Subcutaneous abdominal adipose tissue (tissue), 5 donors: ENCODE results near the gene CRNKL1.

ENCODE experiments used
- H3K27ac ChIP-seq: one replicate; pipeline ENCODE4 v1.7.0; 2013; ENCODE audit warnings: low read depth, mild to moderate bottlenecking, inconsistent platforms, low read length, moderate library complexity
- H3K27me3 ChIP-seq, 5 donors: one replicate each; pipeline ENCODE4 v1.7.0; 2013; ENCODE audit warnings: low read length in 5 of 5, inconsistent platforms in 1 of 5; ENCODE audit not compliant: control insufficient read depth in 5 of 5, insufficient read depth in 4 of 5
- H3K36me3 ChIP-seq, 5 donors: one replicate each; pipeline ENCODE4 v1.7.0; 2013; ENCODE audit warnings: low read length in 5 of 5; ENCODE audit not compliant: control insufficient read depth in 5 of 5, insufficient read depth in 5 of 5
- H3K4me1 ChIP-seq, 5 donors: one replicate each; pipeline ENCODE4 v1.7.0; 2013; ENCODE audit warnings: low read length in 5 of 5, mild to moderate bottlenecking in 3 of 5, moderate library complexity in 1 of 5; ENCODE audit not compliant: control insufficient read depth in 5 of 5, insufficient read depth in 5 of 5
- H3K4me3 ChIP-seq, 5 donors: one replicate each; pipeline ENCODE4 v1.7.0; 2013; ENCODE audit warnings: low read length in 5 of 5, low read depth in 1 of 5
- H3K9ac ChIP-seq, 5 donors: one replicate each; pipeline ENCODE4 v1.7.0; 2013; ENCODE audit warnings: low read length in 5 of 5, mild to moderate bottlenecking in 4 of 5, moderate library complexity in 3 of 5
- H3K9me3 ChIP-seq, 5 donors: one replicate each; pipeline ENCODE4 v1.7.0; 2013; ENCODE audit warnings: low read length in 5 of 5; ENCODE audit not compliant: control insufficient read depth in 5 of 5
- donor health status: healthy.
- donor health status: healthy.
- donor health status: healthy.
- donor health status: healthy.
- donor health status: healthy.

Gene CRNKL1

DNA sequence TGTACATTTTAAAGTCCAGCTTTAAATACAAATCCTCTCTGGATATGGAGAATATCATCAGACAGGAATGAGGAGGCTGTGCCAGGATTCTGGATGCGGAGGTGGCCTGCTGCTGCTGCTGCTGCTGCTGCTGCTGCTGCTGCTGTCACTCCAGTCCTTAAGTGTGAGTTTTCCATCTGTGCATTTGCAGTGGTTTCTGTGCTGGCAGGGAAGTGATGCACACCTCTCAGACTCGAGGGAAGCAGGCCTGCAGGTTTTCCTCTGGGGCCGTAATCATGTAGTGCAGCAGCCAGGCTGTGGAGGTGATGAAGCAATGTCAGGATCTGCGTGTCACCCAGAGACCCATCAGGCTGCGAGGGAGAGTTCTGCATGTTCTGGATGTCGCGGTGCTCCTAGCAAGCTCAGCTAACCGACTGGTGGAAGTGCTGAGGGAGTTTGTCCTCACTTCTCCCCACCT, 32.1 kb upstream of the CRNKL1 start:
- H3K27me3 ChIP-seq, result peaks cover 0 to 7% (median 3%) of the 10 kb centered on the region in 5 donors
- H3K36me3 ChIP-seq, result no peaks in the 10 kb centered on the region
- peaks cover 0 to 10% (median 5%) of the 10 kb centered on the region in 5 donors for H3K4me1 ChIP-seq
- H3K9ac ChIP-seq, result no peak overlapping the region
- H3K27ac ChIP-seq, result no peak overlapping the region
- no peaks in the 10 kb centered on the region for H3K9me3 ChIP-seq
- H3K4me3 ChIP-seq, result no peak overlapping the region

DNA sequence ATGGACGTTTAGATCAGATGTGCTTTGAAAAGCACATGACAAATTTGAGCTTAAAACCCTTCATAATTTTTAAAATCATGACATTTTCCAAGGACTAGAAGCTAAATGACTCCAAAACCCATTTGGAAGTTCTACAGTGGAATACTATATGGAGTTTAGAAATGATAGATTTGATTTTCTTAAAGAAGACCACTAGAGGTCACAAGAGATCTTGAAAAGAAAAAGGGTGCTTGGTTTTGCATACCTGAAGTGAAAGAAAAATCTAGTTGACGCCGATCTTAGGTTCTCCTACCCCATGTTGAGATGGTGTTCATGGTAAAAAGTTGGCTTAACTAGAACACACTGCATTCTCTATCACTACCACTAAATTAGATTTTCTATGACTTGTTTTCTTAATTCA, 31.5 kb upstream of the CRNKL1 start:
- Histone ChIP-seq H3K9ac (no peak overlapping the region), H3K9me3 (no peaks in the 10 kb centered on the region), H3K4me1 (peaks cover 0 to 5% (median 2%) of the 10 kb centered on the region in 5 donors), H3K4me3 (no peak overlapping the region), H3K27me3 (peaks cover 0 to 7% (median 3%) of the 10 kb centered on the region in 5 donors), H3K27ac (no peak overlapping the region), H3K36me3 (no peaks in the 10 kb centered on the region)

DNA sequence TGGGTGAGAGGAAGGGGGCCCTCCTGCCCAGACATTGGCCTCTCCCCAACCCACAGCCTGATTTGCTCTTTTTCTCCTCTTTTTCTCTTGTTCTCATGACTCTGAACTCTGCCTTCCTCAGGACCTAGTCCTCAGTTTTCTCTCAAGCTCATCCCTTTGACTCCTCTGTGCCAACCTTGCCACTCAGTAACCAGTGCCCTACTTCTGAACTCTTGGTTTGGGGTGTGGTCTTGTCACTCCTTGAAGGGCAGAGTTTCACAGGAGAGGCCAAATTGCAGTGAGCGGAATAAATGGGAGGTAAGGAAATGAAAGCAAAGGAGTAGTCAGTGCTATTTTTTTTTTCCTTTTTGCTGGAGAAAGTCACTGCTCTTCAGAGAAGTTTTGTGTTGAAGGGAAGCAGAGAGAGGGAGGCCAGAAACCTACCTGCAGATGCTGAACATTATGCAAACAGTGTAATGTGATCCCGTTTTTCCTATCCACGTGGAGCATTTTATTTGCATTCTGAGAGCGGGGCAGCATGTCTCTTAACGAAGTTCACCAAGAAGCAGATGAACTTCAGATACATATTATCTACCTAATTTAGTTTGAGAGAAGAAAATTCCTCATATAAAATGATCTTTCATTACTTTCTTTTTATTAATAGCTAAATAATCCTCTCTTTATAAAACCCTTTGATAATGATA, 27.0 kb upstream of the CRNKL1 start:
- H3K36me3 ChIP-seq, result no peaks in the 10 kb centered on the region
- H3K27ac ChIP-seq, result no peak overlapping the region
- H3K4me1 ChIP-seq, result peaks cover 0 to 2% (median 0%) of the 10 kb centered on the region in 5 donors
- no peaks in the 10 kb centered on the region for H3K9me3 ChIP-seq
- H3K9ac ChIP-seq, result no peak overlapping the region
- H3K27me3 ChIP-seq, result peaks cover 0 to 15% (median 6%) of the 10 kb centered on the region in 5 donors
- no peak overlapping the region for H3K4me3 ChIP-seq

DNA sequence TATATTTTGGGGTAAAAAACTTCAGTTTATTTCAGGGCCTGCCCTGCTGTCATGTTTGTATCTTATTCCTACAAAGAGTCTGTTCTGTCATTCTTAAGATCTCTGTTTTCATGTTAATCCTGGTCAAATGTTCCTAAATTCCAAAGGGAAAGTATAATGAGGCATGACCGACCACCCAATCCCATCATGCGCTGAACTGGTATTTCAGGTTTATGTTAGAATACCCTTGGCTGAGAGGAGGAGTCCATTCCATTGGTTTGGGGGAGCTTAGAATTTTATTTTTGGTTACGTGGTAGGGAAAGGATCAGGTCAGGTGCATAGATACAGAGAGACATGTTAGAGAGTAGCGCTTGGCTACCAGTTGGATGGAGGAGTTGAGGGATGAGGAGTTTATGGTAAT, 25.8 kb upstream of the CRNKL1 start:
- H3K27me3 ChIP-seq, result peaks cover 0 to 15% (median 7%) of the 10 kb centered on the region in 5 donors

DNA sequence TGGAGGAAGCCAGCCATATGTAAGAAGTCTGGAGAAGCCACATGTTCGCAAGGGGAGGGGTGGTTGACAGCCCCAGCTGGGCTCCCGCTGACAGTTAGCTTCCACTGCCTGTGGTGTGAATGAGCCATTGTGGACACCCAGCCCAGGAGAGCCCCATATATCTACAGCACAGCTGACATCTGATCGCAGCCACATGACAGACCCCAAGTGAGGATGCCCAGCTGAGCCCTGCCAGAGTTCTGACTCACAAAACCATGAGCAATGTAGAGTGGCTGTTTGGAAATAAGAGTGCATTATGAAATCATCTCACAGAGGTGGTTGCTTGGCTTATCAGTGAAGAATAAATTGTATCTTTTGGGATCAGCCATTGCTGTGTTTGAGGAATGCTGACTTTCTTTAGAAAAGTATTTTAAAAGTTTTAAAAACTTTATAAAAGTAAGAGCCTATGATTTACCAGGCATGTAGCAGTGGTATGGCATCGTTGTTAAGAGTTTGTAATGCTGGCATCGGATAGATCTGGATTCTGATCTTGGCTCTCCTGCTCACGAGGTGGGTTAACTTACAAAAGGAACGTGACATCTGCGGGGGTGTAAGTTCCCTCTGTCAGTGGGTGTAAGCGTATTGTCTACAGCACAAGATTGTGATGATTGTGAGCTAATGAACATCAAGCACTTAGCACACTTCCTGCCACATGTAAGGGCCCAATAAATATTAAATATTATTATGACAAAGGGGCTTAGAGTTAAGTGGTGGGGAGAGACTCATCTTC, 24.2 kb upstream of the CRNKL1 start:
- Histone ChIP-seq H3K36me3 (no peaks in the 10 kb centered on the region), H3K9ac (no peak overlapping the region), H3K4me3 (no peak overlapping the region), H3K4me1 (no peaks in the 10 kb centered on the region), H3K27ac (no peak overlapping the region), H3K27me3 (peaks cover 0 to 9% (median 5%) of the 10 kb centered on the region in 5 donors), H3K9me3 (no peaks in the 10 kb centered on the region)

More for the DNA sequence above, 25.8 kb upstream of the CRNKL1 start:
- Histone ChIP-seq H3K9me3 (no peaks in the 10 kb centered on the region), H3K4me3 (no peak overlapping the region), H3K27ac (no peak overlapping the region), H3K9ac (no peak overlapping the region), H3K4me1 (no peaks in the 10 kb centered on the region), H3K36me3 (no peaks in the 10 kb centered on the region)

DNA sequence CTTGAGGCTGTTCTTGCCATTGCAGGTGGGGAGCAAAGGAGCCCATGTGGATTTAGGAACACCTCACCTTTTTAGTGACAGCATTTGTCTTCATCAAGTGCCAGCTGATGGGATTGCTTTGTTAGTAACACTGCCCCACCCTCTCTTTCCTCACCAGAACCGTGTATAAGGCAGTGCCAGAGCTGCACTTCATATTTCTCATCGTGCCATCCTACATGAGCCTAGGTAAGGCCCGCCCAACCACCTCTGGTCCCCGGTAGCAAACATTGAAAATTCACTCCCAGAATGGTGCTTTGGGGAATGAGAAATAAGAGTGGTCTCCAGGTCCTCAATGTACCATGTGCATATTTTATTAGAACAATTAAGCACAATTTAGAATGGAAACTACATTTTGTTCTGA, 22.8 kb upstream of the CRNKL1 start:
- H3K27ac ChIP-seq, result no peak overlapping the region
- H3K36me3 ChIP-seq, result no peaks in the 10 kb centered on the region
- H3K9ac ChIP-seq, result no peak overlapping the region
- H3K9me3 ChIP-seq, result no peaks in the 10 kb centered on the region
- no peaks in the 10 kb centered on the region for H3K4me1 ChIP-seq
- H3K4me3 ChIP-seq, result no peak overlapping the region
- H3K27me3 ChIP-seq, result peaks cover 0 to 8% (median 3%) of the 10 kb centered on the region in 5 donors

DNA sequence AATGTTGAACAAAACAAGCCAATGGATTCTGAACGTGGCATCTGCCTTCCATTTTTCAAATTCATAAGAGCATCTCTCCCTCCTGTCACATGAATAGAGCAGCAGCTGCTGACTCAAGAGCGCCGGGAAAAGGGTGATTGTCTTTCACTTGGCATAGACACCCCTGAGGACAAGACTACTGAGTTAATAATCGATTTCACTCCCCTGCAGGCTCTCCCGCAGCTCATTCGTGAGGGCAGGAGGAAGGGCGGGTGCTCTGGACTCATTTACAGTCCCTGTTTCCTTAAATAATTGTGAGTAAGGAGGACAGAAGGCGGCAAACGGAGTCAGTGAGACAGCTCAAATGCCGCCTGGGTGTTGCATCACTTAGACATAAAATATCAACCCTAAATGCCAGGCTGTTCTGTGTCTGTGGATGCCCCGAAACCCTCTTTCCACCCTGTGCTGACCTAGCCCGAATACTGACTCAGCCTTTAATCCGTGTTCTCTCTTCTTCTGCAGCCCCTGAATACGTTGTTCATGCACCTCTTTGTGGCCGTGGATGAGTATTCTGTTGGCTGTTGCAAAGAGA, 21.6 kb upstream of the CRNKL1 start:
- H3K9ac ChIP-seq, result no peak overlapping the region
- no peaks in the 10 kb centered on the region for H3K9me3 ChIP-seq
- no peak overlapping the region for H3K27ac ChIP-seq
- H3K4me3 ChIP-seq, result no peak overlapping the region
- H3K4me1 ChIP-seq, result no peaks in the 10 kb centered on the region
- no peaks in the 10 kb centered on the region for H3K36me3 ChIP-seq
- H3K27me3 ChIP-seq, result peaks cover 0 to 8% (median 3%) of the 10 kb centered on the region in 5 donors

DNA sequence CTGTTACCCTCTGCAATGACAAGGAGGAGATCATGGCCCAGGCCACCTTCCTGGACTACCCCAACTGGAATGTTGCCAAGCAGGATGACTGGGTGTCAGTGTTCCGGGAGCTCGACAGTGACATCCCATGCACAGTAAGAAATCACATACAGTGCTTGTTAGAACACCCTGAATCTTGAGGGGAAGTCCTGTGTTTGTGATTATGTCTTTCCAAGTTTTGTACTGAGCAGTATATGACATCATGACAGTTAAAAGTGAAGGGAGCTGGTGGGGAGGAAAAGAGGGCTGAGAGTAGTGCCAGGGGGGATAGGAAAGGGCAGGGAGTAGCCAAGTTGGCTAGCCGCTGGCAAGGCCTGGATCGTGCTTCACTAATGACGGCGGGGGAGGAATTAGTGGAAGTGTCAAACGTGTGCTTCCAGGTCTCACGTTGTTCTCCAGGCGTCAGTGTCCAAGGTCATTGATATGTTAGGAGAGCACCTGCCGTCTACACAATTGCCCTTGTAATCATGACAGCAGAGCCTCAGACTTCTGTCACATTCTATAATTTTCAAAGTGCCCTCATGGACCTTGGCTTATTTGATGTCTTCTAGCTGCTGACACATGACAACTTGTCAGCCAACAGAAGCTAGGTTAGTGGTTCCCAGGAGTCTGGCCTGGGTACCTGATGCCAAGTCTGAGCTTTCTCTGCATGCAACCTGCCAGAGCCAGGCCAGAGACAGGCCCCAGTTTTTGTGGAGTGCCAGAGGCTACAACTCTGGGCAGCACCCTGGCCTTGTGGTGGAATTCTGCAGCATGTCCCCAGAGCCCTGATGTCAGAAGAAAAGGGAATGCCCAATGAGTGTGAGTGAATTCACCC, 18.8 kb upstream of the CRNKL1 start:
- Histone ChIP-seq H3K9ac (no peak overlapping the region), H3K27ac (no peak overlapping the region), H3K9me3 (no peaks in the 10 kb centered on the region), H3K4me3 (no peak overlapping the region), H3K4me1 (no peaks in the 10 kb centered on the region), H3K36me3 (no peaks in the 10 kb centered on the region), H3K27me3 (peaks cover 0 to 8% (median 3%) of the 10 kb centered on the region in 5 donors)

DNA sequence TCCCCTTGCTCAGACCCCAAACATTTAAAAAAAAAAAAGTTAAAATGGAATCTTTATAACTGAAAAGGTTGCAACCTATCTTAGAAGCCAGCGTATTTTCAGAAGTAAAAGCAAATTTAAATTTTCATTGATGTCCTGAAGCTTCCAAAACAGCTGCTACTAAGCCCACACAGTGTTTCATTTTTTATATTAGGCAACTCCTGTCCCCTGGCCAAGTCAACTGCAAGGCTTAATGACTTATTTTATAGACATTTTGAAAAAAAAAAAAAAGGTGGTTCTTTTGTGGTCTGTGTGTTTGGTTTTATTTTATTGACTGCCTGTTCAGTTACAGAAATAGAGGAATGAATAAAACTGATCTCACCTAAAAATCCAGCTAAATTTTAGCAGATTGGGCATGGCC, 13.1 kb upstream of the CRNKL1 start:
- H3K27me3 ChIP-seq, result peaks cover 0 to 6% (median 0%) of the 10 kb centered on the region in 5 donors
- H3K9ac ChIP-seq, result no peak overlapping the region
- H3K9me3 ChIP-seq, result no peaks in the 10 kb centered on the region
- no peaks in the 10 kb centered on the region for H3K36me3 ChIP-seq
- H3K27ac ChIP-seq, result no peak overlapping the region
- H3K4me1 ChIP-seq, result no peaks in the 10 kb centered on the region
- H3K4me3 ChIP-seq, result no peak overlapping the region
